OCI-LY3 (cell line): ENCODE results near the gene ETV6.

Source experiments
- EZH2phosphoT487 ChIP-seq: fragments of 200-600 bp; shearing (Covaris generic); IDR thresholded peaks from 2 replicates; pipeline ENCODE4 v1.6.1; 2018; ENCODE audit warnings: antibody characterized with exemption, mixed run types, low read depth
- TF ChIP-seq, protein P1 (sequence below): fragments of 200-600, 300-600 bp; sonication (generic); IDR thresholded peaks from 2 replicates; pipeline ENCODE4 v1.5.1; 2014; ENCODE audit warnings: antibody characterized with exemption, low read length, low read depth

DNA sequence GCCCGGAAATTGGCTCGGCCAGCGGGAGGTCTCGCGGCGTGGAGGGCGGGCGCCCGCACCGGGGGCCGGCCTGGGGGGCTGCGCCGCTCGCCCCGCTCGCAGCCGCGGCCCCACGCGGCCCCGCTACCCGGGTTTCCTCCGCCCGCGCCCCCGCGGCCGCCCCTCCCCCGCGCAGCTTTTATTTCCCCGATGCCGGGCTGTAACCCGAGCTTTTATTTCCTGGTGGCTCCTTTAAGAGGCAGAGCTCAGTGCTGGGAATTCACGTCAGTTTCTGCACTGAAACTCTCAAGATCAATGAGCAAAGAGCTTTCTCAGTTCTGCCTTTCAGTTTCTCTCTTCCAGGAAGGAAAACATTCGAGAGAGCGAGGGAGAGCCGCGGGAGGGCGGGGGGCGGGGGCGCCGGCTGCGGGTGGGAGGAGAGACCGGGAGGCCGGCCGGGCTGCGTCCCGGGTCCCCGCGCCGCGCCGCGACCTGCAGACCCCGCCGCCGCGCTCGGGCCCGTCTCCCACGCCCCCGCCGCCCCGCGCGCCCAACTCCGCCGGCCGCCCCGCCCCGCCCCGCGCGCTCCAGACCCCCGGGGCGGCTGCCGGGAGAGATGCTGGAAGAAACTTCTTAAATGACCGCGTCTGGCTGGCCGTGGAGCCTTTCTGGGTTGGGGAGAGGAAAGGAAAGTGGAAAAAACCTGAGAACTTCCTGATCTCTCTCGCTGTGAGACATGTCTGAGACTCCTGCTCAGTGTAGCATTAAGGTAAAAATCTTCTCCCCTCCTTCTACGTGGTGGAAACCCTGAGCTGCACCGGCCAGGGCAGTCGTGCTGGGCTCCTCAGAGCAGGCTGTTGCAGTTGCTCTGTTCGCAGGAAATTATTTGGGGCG, at the start of gene ETV6:
- TF ChIP-seq, protein P1, sequence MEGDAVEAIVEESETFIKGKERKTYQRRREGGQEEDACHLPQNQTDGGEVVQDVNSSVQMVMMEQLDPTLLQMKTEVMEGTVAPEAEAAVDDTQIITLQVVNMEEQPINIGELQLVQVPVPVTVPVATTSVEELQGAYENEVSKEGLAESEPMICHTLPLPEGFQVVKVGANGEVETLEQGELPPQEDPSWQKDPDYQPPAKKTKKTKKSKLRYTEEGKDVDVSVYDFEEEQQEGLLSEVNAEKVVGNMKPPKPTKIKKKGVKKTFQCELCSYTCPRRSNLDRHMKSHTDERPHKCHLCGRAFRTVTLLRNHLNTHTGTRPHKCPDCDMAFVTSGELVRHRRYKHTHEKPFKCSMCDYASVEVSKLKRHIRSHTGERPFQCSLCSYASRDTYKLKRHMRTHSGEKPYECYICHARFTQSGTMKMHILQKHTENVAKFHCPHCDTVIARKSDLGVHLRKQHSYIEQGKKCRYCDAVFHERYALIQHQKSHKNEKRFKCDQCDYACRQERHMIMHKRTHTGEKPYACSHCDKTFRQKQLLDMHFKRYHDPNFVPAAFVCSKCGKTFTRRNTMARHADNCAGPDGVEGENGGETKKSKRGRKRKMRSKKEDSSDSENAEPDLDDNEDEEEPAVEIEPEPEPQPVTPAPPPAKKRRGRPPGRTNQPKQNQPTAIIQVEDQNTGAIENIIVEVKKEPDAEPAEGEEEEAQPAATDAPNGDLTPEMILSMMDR = no peak
- TF ChIP-seq EZH2phosphoT487 = no peak
